Nephron (organoid): Measurements from ENCODE around the gene ARID1B.

Experiments used
- H3K27ac Mint-ChIP-seq, 3 experiments: 2 replicates each; pipeline ENCODE4 v1.8.0; 2020; ENCODE audit warnings: mixed read lengths in 3 of 3, mild to moderate bottlenecking in 2 of 3, moderate library complexity in 1 of 3
- H3K27me3 Mint-ChIP-seq: 2 replicates; pipeline ENCODE4 v1.8.0; 2021; ENCODE audit warnings: low read depth, mild to moderate bottlenecking, moderate library complexity, mixed read lengths
- H3K36me3 Mint-ChIP-seq: 2 replicates; pipeline ENCODE4 v1.8.0; 2020; ENCODE audit warnings: low read depth, mixed read lengths
- H3K4me1 Mint-ChIP-seq: 2 replicates; pipeline ENCODE4 v1.8.0; 2020; ENCODE audit warnings: mixed read lengths
- H3K4me3 Mint-ChIP-seq, 3 experiments: 2 replicates each; pipeline ENCODE4 v1.8.0; 2020; ENCODE audit warnings: mild to moderate bottlenecking in 3 of 3, mixed read lengths in 3 of 3, moderate library complexity in 2 of 3
- H3K9me3 Mint-ChIP-seq: 2 replicates; pipeline ENCODE4 v1.8.0; 2020; ENCODE audit warnings: mixed read lengths
- CTCF ChIP-seq, 3 experiments: fragments of 200-600 bp; sonication (generic); IDR thresholded peaks; one replicate each; pipeline ENCODE4 v1.5.0; 2021; ENCODE audit warnings: antibody characterized with exemption in 3 of 3; ENCODE audit not compliant: unreplicated experiment in 3 of 3

Gene ARID1B

GRCh38 chr6:156740604-156741003, 36.6 kb upstream of the ARID1B start:
- Mint-ChIP-seq H3K4me1 (no peaks in the 10 kb centered on the region), H3K4me3 (no peak overlapping the region), H3K9me3 (peaks cover 13% of the 10 kb centered on the region), H3K27ac (no peak overlapping the region), H3K36me3 (no peaks in the 10 kb centered on the region), H3K27me3 (no peaks in the 10 kb centered on the region)
- TF ChIP-seq CTCF (IDR thresholded peaks at IDR 0.05; ENCODE audit: unreplicated experiment in 3 of 3), result no peak

- Mint-ChIP-seq H3K27me3 (no peaks in the 10 kb centered on the region), H3K4me3 (no peak overlapping the region), H3K27ac (no peak overlapping the region), H3K9me3 (peaks cover 13% of the 10 kb centered on the region), H3K4me1 (no peaks in the 10 kb centered on the region), H3K36me3 (no peaks in the 10 kb centered on the region)
- TF ChIP-seq CTCF (IDR thresholded peaks at IDR 0.05; ENCODE audit: unreplicated experiment in 3 of 3), result no peak
Measured at GRCh38 chr6:156741287-156742073, 35.7 kb upstream of the ARID1B start.

GRCh38 chr6:156747715-156748114, 29.5 kb upstream of the ARID1B start:
- Mint-ChIP-seq H3K36me3 (no peaks in the 10 kb centered on the region), H3K27me3 (no peaks in the 10 kb centered on the region), H3K9me3 (no peaks in the 10 kb centered on the region), H3K4me3 (no peak overlapping the region), H3K27ac (no peak overlapping the region), H3K4me1 (no peaks in the 10 kb centered on the region)
- TF ChIP-seq CTCF (IDR thresholded peaks at IDR 0.05; ENCODE audit: unreplicated experiment in 3 of 3), result no peak

- no peak for TF ChIP-seq CTCF (IDR thresholded peaks at IDR 0.05; ENCODE audit: unreplicated experiment in 3 of 3)
- Mint-ChIP-seq H3K27ac (no peak overlapping the region), H3K9me3 (no peaks in the 10 kb centered on the region), H3K4me3 (no peak overlapping the region), H3K27me3 (no peaks in the 10 kb centered on the region), H3K36me3 (no peaks in the 10 kb centered on the region), H3K4me1 (no peaks in the 10 kb centered on the region)
Measured at GRCh38 chr6:156748504-156748903, 28.7 kb upstream of the ARID1B start.

- Mint-ChIP-seq H3K27me3 (no peaks in the 10 kb centered on the region), H3K4me1 (no peaks in the 10 kb centered on the region), H3K27ac (no peak overlapping the region), H3K4me3 (no peak overlapping the region), H3K36me3 (no peaks in the 10 kb centered on the region), H3K9me3 (no peaks in the 10 kb centered on the region)
- TF ChIP-seq CTCF (IDR thresholded peaks at IDR 0.05; ENCODE audit: unreplicated experiment in 3 of 3), result no peak
Measured at GRCh38 chr6:156752666-156753301, 24.4 kb upstream of the ARID1B start.
